Measurements from ENCODE around the gene DNPH1.

DNA sequence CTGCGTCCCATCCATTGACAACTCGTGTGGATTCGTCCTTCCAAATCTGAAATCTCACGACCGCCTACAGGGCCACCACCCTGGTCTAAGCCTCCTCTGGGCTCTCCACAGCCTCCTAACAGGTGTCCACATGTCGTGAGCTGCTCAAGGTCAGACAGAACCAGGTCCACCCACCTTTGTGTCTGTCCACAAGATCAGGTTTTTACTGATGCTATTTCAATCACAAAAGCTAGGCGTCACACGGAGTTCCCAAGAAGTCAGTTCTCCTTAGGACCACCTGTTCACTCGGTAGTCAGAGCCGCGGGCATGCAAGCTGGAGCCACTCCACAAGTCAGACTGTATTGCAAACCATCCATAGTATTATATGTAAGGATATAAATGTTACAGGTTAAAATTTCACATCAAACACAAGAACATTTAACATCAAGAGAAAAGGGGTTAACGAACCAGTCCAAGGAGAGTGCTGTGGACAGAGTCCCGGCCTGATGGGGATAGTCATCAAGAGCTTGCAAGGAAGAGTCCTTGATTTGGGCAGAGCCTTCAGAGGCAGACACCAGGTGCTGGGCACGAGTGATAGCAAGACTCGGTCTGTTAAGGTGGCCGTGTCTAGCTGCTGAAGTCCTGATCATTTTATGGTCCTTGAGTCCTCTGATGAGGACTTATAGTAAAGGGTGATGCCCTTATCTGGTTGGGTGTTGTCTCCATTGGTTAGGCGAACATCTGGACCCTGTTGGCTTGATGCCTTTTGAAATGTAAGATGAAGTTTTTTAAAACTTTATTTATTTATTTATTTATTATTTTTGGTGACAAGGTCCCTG lies 731 bp upstream of the DNPH1 start:
- TF ChIP-seq, protein P1, sequence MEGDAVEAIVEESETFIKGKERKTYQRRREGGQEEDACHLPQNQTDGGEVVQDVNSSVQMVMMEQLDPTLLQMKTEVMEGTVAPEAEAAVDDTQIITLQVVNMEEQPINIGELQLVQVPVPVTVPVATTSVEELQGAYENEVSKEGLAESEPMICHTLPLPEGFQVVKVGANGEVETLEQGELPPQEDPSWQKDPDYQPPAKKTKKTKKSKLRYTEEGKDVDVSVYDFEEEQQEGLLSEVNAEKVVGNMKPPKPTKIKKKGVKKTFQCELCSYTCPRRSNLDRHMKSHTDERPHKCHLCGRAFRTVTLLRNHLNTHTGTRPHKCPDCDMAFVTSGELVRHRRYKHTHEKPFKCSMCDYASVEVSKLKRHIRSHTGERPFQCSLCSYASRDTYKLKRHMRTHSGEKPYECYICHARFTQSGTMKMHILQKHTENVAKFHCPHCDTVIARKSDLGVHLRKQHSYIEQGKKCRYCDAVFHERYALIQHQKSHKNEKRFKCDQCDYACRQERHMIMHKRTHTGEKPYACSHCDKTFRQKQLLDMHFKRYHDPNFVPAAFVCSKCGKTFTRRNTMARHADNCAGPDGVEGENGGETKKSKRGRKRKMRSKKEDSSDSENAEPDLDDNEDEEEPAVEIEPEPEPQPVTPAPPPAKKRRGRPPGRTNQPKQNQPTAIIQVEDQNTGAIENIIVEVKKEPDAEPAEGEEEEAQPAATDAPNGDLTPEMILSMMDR (IDR thresholded peaks at IDR 0.05): no peak
- no peak for TF ChIP-seq POLR2A (IDR thresholded peaks at IDR 0.05)

Measured in uterus (tissue), 2 donors.